ENCODE data around the gene CLTB.

- TF ChIP-seq CTCF (IDR thresholded peaks at IDR 0.05 in 8 of 11, conservative IDR thresholded peaks at IDR 0.05 in 3 of 11) (no peak), POLR2A (IDR thresholded peaks at IDR 0.05) (no peak)
Measured at GRCh38 chr5:176342766-176343458, 73.4 kb downstream of the CLTB start.
